Measurements from ENCODE around the gene BTF3.
A peak's percentile ranks its signal among the peaks of the same experiment; 100 is the strongest.
"Not testable (repeated sequence)": the region's sequence is repeated elsewhere in the genome, so short reads cannot be mapped to it uniquely, and the experiment has no call there.

Gene BTF3

DNA sequence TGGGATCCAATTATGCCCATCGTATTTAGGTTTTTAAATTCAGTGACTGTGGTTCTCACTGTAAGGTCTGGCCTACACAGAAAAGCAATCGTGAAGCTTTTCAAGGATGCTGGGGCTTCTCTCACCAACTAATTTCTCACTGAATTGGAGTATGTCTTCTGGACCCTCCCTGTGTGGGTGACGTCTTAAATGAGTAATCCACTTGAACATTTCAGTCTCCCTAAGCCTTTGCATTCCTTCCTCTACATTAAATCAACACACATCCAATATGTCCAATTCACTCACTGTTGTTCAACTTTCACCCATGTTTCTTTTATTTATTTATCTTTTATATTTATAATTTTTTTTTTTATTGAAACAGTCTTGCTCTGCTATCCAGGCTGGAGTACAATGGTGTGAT, 12.5 kb upstream of the BTF3 start:
- DNase-seq (ENCODE audit: low read depth in 3 of 3, low spot score in 1 of 3): no peak

- DNase-seq (ENCODE audit: low read depth in 3 of 3, low spot score in 1 of 3): no peak
Observed at GRCh38 chr5:73486119-73486899, 11.9 kb upstream of the BTF3 start.

- DNase-seq (ENCODE audit: low read depth in 3 of 3, low spot score in 1 of 3): not testable (repeated sequence)
Observed at GRCh38 chr5:73487257-73487656, 11.0 kb upstream of the BTF3 start.

- no peak for DNase-seq (ENCODE audit: low read depth in 3 of 3, low spot score in 1 of 3)
Observed at GRCh38 chr5:73487815-73488214, 10.4 kb upstream of the BTF3 start.

GRCh38 chr5:73488806-73489205, 9.4 kb upstream of the BTF3 start:
- no peak for DNase-seq (ENCODE audit: low read depth in 3 of 3, low spot score in 1 of 3)

GRCh38 chr5:73490088-73490487, 8.2 kb upstream of the BTF3 start:
- no peak for DNase-seq (ENCODE audit: low read depth in 3 of 3, low spot score in 1 of 3)

- no peak for DNase-seq (ENCODE audit: low read depth in 3 of 3, low spot score in 1 of 3)
Observed at GRCh38 chr5:73491155-73491554, 7.1 kb upstream of the BTF3 start.

GRCh38 chr5:73493421-73493820, 4.8 kb upstream of the BTF3 start:
- DNase-seq (ENCODE audit: low read depth in 3 of 3, low spot score in 1 of 3): no peak

DNA sequence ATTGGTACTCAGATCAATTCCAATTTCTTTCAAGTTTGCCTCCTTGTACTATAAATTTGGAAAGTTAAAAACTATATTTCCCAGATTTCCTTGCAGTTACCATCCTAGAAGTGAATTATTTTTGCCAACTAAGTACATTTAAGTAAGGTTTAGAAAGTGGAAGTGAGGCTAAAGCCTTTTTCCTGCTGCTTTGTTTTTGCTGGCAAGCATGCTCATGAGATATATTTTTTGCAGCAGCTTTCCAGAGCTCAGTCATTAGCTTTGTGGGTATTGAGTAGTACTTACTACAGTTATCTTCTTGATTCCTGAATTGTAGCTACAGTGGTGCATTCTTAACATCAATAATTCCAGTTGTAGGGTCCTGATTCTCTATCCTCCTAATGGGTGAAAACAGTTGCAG, 3.5 kb upstream of the BTF3 start:
- DNase-seq (ENCODE audit: low read depth in 3 of 3, low spot score in 1 of 3): no peak

- DNase-seq (ENCODE audit: low read depth in 3 of 3, low spot score in 1 of 3): no peak
Observed at GRCh38 chr5:73495772-73496335, 2.4 kb upstream of the BTF3 start.

GRCh38 chr5:73496984-73497457, 1.2 kb upstream of the BTF3 start:
- DNase-seq (ENCODE audit: low read depth in 3 of 3, low spot score in 1 of 3): no peak

- no peak for DNase-seq (ENCODE audit: low read depth in 3 of 3, low spot score in 1 of 3)
Observed at GRCh38 chr5:73497497-73498056, 665 bp upstream of the BTF3 start.

GRCh38 chr5:73499187-73499586, 945 bp downstream of the BTF3 start:
- DNase-seq (ENCODE audit: low read depth in 3 of 3, low spot score in 1 of 3): no peak

- DNase-seq (ENCODE audit: low read depth in 3 of 3, low spot score in 1 of 3): no peak
Observed at GRCh38 chr5:73499756-73500155, 1.5 kb downstream of the BTF3 start.

- DNase-seq (ENCODE audit: low read depth in 3 of 3, low spot score in 1 of 3): no peak
Observed at GRCh38 chr5:73501406-73501805, 3.2 kb downstream of the BTF3 start.

DNA sequence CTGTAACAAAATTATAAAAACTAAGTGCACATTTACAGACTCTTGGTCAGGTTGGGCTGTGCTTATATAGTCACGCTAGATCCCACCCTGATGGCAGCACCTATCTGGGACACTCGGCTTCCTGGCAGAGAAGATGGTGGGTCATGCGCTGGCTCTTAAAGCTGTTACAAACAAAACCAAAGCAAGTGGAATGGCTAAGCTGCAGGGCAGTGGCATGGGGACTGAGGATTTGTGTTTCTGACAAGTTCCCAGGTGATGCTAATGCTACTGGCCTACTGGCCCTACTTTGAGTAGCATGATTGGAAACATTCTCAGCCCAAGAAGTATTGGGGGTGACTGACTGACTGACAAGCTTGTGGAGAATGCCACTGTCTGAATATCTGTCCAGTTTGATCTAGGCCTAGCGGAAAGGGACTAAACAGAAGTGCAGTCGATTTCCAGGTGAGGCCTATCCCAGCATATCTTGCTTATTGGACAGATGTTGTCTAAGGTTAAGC, 8.3 kb downstream of the BTF3 start:
- no peak for DNase-seq (ENCODE audit: low read depth in 3 of 3, low spot score in 1 of 3)

DNA sequence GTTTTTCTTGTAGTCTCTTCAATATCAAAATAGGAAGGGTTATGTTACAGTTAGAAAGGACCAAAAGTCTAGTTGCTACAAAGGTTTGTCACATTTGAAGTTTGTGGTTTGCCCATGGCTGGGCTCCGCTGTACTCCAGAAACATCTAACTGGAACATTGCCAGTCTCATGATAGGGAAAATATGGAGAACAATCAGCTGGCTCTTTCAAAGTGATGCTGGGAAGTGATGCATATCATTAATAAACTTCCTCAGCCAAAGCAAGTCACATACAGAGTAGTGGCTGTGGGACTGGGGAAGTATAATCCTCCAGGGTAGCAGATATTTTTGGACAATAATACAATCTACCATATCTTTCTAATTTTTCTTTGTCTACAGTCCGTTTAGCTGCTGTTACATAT, 8.8 kb downstream of the BTF3 start:
- DNase-seq (ENCODE audit: low read depth in 3 of 3, low spot score in 1 of 3): no peak

DNA sequence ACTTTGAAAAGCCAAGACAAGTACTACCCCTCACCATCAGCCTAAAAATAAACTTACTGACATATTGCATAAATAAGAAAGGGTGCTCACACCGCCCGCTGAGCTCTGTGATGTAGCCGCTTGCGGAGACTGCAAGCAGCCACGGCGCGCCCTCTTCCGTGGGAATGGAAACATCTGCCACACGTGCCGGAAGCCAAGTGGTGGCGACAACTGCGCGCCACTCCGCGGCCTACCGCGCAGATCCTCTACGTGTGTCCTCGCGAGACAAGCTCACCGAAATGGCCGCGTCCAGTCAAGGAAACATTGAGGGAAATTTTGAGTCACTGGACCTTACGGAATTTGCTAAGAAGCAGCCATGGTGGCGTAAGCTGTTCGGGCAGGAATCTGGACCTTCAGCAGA, 10.3 kb downstream of the BTF3 start:
- DNase-seq (ENCODE audit: low read depth in 3 of 3, low spot score in 1 of 3): not testable (repeated sequence)

DNA sequence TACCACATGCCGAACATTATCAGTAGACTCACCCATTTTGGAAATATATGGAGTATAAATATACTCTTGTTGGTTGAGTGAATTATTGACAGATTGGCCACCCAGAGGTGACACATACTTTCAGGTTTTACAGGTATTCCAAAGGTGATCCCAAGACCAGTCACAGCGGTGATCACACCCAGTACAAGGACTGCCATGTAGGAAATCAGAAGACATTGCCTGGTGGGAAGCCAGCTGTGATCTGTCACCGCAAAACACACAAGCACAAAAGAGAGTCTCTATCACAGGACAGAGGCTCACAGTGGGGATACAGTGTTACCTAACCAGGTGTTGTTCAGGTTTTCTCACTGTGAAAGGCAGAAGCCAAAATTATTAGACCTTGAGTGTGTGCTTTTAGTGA, 15.8 kb downstream of the BTF3 start:
- no peak for DNase-seq (ENCODE audit: low read depth in 3 of 3, low spot score in 1 of 3)

DNA sequence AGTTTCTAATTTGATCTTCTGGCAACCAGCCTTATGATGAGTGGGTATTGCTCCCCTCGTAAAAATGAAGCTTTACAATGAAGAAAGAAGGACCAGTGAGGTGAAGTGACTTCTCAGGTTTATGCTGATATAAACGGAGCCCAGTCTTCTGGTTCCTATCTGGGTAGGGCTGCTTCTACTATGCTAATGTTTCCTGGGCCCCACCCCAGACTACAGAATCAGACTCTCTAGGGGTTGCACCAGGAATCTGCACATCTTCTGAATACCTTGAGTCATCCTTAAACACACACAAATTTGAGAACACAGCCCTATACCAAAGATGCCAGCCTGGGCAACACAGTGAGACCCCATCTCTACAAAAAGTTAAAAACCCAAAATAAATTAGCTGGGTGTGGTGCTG, 16.2 kb downstream of the BTF3 start:
- no peak for DNase-seq (ENCODE audit: low read depth in 3 of 3, low spot score in 1 of 3)

DNA sequence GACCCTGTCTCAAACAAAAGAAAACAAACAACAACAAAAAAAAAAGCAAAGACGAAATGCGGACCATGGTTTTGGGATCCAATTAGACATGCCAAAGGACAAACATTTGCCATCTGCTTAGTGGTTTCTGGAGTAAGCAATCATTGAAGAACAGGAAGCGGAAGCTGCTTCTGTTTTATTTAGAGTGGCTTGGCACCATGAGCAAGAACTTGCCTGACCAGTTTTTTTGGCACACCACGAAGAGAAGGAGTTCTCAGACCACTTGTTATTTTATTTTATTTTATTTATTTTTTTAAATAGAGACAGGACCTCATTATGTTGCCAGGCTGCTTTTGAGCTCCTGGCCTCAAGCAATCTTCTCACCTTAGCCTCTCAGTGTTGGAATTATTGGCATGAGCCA, 17.0 kb downstream of the BTF3 start:
- no peak for DNase-seq (ENCODE audit: low read depth in 3 of 3, low spot score in 1 of 3)

DNA sequence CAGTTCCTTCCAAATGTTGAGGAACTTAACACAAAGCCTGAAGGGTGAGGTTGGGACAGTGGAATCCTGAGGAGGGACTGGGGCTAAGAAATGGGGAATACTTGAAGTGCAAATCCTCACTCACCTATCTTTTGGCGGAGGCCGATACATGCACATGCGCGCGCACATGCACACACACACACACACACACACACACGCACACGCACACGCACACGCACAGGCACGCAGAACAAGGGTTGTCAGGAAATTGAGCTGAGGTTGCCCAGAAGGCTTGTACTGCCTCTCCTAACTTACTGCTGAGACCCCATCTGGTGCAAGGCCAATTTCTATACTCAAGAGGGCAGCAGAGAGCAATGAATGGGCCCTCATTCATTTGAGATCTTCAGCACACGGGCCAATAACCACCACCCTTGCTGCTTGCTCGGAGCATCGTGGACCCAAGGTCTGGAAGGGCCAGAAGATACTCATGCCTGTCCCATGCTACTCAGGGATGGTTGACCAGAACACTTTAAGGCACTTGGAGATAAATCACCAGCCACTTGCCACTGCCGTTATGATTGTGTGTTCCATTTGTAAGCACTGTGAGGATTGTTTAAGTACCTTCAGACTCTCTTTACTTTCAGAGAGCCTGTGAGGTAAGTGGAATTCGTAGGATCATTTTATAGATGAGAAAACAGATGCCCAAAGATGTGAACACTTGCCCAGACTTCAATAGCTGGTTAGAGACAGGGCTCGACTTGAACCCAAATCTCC, 21.5 kb downstream of the BTF3 start:
- peak in 2 of 3 donors; percentile 34 to 37 for DNase-seq (ENCODE audit: low read depth in 3 of 3, low spot score in 1 of 3)
